CD4-positive, alpha-beta T cell treated with Interleukin-15 for 4 hours (primary cell): ENCODE results near the gene TMCO6.
"Not testable (repeated sequence)": the region's sequence is repeated elsewhere in the genome, so short reads cannot be mapped to it uniquely, and the experiment has no call there.

Experiments
- DNase-seq: peaks from one replicate; pipeline ENCODE4 v3.0.0-alpha.2; 2020; ENCODE audit warnings: low spot score

Gene TMCO6

DNA sequence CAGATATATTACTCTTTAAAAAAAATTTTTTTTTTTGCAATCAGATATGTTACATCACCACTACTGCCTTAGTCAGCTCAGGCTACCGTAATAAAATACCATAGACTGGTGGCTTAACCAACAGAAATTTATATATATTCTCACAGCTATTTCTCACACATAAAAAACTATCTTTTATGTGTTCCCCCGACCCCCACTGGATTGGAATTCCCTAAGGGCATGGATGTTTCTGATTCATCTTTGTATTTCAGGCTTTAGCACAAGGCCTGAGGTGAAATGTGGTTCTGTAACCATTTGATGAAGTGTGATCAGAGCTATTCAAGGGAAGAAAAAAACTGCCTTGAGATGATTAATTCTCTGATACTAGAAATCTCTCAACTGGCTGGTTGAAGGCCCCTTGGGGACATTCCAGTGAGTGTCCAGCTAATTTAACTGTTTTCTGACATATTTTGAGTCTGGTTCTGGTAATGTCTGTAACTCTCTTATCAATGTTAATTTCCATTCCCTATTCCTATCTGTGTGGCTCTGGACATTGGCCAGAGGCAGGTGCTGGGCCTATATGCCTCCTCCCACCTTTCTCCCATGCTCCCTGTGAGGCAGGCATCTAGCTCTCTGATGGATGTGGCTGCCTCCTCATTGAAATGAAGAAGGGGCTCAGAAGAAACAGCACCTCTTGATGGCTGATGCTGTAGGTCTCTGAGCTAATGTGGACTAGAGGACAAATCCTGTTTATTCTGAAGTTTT is 8.8 kb upstream of the TMCO6 start:
- no peak for DNase-seq

GRCh38 chr5:140631036-140631417 is 8.2 kb upstream of the TMCO6 start:
- peak; percentile 4 for DNase-seq

GRCh38 chr5:140631831-140632365 is 7.4 kb upstream of the TMCO6 start:
- DNase-seq: peak; percentile 9

DNA sequence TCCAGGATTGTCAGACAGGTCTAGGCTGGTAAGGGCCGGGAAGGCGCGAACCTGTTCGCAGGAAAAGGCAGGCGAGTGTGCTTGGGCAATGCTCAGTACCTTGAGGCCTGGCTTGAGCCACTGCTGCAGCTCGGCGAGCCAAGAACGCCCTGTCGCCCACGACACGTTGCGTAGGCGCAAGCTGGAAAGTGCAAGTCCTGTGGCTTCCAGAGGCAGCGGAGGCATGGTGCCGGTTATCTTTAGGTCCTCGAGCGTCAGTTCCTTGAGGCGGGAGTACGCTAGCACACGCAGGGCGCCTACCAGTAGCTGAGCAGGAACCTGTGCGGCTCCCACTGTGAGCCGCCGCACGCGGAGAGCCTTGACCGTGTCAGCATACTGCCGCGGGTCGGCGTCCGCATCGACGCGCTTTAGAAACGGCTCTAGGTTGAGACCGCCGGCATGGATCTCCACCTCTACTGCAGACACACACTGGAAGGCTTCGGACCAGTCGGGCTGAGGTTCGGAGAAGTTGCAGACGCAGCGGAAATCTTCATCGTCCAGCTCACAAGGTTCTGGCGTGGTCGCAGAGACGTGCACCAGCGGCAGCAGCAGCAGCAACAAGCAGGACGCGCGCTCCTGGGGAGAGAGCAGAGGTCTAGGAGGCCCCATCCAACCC is 6.8 kb upstream of the TMCO6 start:
- DNase-seq: peak; percentile 33

- DNase-seq: peak; percentile 8
These were observed 6.2 kb upstream of the TMCO6 start, which contains the start of gene CD14 for GRCh38 chr5:140633021-140633471. TSS of gene CD14 (minus strand) at chr5:140633175. CDS start at chr5:140633071, 104 bp downstream.

DNA sequence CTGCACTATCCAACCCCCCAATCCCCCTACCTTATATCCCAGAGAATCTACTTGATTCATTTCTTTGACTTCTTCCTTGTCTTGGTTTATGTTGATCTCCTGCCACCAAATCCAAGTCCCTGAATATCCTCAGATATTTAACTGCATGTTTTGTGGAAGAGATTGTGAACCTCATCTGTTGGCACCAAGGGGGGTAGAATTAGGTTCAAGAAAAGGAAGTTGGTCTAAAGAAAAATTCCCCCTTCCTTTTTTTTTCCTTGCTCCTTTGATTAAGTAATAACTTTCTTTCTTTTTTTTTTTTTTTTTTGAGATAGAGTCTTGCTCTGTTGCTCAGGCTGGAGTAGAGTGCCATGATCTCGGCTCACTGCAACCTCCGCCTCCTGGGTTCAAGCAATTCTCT is 5.8 kb upstream of the TMCO6 start:
- DNase-seq: no peak

DNA sequence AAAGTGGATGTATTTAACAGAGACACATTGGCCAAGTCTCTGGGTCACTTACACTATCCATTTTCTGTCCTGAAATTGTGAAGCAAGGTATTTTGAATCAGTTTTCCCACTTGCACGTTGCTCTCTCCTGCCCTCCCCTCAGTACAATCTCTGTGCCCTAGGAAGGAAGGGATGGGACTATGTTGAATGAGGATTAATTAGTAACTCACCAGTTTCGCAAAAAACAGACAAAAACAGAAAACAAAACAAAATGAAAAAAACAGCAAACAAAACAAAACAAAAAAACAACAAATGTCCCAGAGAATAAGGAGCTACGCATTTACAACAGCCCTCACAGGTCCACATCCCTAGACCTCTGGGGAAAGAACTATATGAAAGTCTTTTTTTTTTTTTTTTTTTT is 5.1 kb upstream of the TMCO6 start:
- no peak for DNase-seq

- DNase-seq: peak; percentile 33
These were observed 3.7 kb upstream of the TMCO6 start for GRCh38 chr5:140635291-140636257.

- DNase-seq: no peak
These were observed 1.7 kb upstream of the TMCO6 start for GRCh38 chr5:140637371-140638100.

DNA sequence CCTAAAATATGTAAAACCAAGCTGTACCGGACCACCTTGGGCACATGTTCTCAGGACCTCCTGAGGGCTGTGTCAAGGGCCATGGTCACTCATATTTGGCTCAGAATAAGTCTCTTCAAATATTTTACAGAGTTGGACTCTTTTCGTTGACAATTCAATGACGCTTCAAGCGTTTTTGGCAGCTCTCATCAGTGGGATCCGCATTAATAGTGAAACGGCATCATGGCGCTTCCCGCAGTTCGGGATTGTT is 428 bp upstream of the TMCO6 start:
- not testable (repeated sequence) for DNase-seq

- no peak for DNase-seq
These were observed 2.5 kb downstream of the TMCO6 start for GRCh38 chr5:140641716-140642115.

DNA sequence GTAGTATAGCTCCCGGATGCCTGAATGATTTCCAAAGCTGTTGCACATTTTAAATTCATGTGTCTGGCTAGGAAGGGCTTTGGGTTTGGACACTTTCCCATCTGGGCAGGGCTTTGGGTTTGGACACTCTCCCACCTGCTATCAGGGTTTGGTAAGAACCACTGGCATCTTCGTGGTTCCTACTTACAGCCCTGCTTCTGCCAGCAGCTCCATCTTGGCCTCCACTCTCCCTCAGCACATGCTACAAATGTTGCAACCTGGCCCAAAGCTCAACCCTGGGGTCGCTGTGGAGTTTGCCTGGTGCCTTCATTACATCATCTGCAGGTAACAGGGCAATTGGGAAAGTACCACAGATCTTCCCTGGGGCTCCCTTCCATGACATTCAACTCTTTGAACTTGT is 3.5 kb downstream of the TMCO6 start:
- DNase-seq: no peak

- DNase-seq: no peak
These were observed 7.8 kb downstream of the TMCO6 start for GRCh38 chr5:140647042-140647419.

GRCh38 chr5:140658870-140659269 is 19.6 kb downstream of the TMCO6 start:
- DNase-seq: no peak

GRCh38 chr5:140660371-140660770 is 21.1 kb downstream of the TMCO6 start:
- DNase-seq: not testable (repeated sequence)

GRCh38 chr5:140664030-140664358 is 24.7 kb downstream of the TMCO6 start:
- DNase-seq: no peak

DNA sequence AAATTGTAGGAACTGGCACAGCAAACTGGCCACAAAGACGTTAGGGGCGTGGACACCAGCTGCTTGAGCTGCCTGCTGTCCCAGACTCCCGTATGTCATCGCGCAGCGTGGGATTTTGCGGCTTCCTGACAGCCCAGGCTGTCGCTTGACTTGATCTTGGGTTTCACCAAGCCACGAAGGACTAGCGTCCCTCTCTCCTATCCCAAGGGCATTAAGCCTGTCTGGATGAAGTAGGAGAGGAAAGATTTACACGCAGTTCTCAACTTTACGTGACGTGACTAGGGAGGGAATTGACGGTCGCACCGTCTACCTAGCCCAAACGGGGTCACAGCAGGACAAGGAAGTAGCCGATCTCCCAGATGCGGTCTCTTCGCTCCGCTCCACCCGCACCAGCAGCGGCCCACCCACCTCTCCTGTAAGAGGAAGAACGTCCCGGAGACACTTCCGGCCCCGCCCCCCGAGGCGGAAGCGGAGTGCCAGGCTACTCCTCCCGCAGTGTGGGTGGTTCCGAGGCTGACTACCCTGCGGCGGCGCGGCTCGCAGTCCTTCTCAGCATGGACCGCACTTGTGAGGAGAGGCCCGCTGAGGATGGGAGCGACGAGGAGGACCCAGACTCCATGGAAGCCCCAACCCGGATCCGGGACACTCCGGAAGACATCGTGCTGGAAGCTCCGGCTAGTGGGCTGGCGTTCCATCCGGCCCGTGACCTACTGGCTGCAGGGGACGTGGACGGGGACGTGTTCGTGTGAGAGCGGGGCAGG is 25.3 kb downstream of the TMCO6 start, which contains the start of gene WDR55:
WDR55 (plus strand) TSS at position 546 of the 761 bp plus-strand sequence; CDS start at position 555, 9 bp downstream.
- DNase-seq: peak; percentile 93

- DNase-seq: not testable (repeated sequence)
These were observed 31.8 kb downstream of the TMCO6 start for GRCh38 chr5:140671035-140671434.

- no peak for DNase-seq
These were observed 32.3 kb downstream of the TMCO6 start for GRCh38 chr5:140671472-140672125.

- DNase-seq: no peak
These were observed 33.4 kb downstream of the TMCO6 start for GRCh38 chr5:140672455-140673186.
